Mesodermal cell (in vitro differentiated cells): Measurements from ENCODE around the gene CD81.

Source experiments
- H3K27ac ChIP-seq: 2 replicates; pipeline ENCODE4 v1.7.0; 2013; ENCODE audit warnings: mild to moderate bottlenecking, low read depth, low read length, moderate library complexity; ENCODE audit not compliant: severe bottlenecking
- H3K36me3 ChIP-seq: 2 replicates; pipeline ENCODE4 v1.7.1; 2013; ENCODE audit warnings: mild to moderate bottlenecking, low read length, moderate library complexity; ENCODE audit not compliant: control insufficient read depth, insufficient read depth
- H3K4me1 ChIP-seq: one replicate; pipeline ENCODE4 v1.7.1; 2013; ENCODE audit warnings: mild to moderate bottlenecking, low read length; ENCODE audit not compliant: insufficient read depth, control insufficient read depth, poor library complexity, severe bottlenecking
- H3K4me3 ChIP-seq: 2 replicates; pipeline ENCODE4 v1.7.0; 2013; ENCODE audit warnings: low read length, control low read depth, mild to moderate bottlenecking; ENCODE audit not compliant: insufficient read depth, poor library complexity, severe bottlenecking; ENCODE audit errors: extremely low read depth
- H3K9me3 ChIP-seq: 2 replicates; pipeline ENCODE4 v1.7.1; 2013; ENCODE audit warnings: mild to moderate bottlenecking, low read length, moderate library complexity; ENCODE audit not compliant: control insufficient read depth
- WGBS, 2 experiments: methylation state at CpG; one replicate each; pipeline ENCODE4 v1.1.5; 2013; ENCODE audit warnings: missing lambda C conversion rate in 2 of 2; ENCODE audit not compliant: insufficient coverage in 2 of 2; 5-methylcytosine and 5-hydroxymethylcytosine counted together

The CD81 gene

GRCh38 chr11:2365571-2366210 lies 11.4 kb upstream of the CD81 start:
- Histone ChIP-seq H3K36me3 (no peaks in the 10 kb centered on the region), H3K4me3 (no peak overlapping the region), H3K27ac (no peak overlapping the region), H3K9me3 (no peaks in the 10 kb centered on the region), H3K4me1 (no peaks in the 10 kb centered on the region)
- WGBS, 2 experiments, result 87 to 97% methylated on average over 14 of the region's 16 CpGs

DNA sequence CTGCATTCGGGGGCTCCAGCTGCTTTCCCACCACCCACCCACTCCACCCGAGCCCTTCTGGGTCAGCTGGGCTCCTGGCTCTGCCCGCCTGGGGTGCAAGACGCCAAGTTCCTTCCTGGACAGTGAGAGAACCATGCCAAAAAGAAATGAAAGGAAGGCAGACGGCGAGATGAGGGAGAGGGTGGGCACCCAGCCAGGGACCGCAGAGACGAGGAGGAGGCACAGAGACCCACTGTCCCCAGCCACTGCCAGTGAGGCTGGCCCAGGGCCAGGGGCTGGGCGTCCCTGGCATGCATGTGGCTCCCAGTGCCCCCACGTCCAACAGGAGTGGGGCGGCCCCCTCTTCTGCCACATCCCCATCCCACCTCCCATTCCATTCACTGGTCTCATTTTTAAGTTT lies 10.8 kb upstream of the CD81 start:
- 88 to 91% methylated on average over 6 to 8 of the region's 11 CpGs for WGBS, 2 experiments
- H3K27ac ChIP-seq, result no peak overlapping the region
- H3K4me1 ChIP-seq, result no peaks in the 10 kb centered on the region
- H3K9me3 ChIP-seq, result no peaks in the 10 kb centered on the region
- H3K4me3 ChIP-seq, result no peak overlapping the region
- no peaks in the 10 kb centered on the region for H3K36me3 ChIP-seq

GRCh38 chr11:2366733-2367132 lies 10.4 kb upstream of the CD81 start:
- Histone ChIP-seq H3K4me3 (no peak overlapping the region), H3K9me3 (no peaks in the 10 kb centered on the region), H3K36me3 (no peaks in the 10 kb centered on the region), H3K27ac (no peak overlapping the region), H3K4me1 (no peaks in the 10 kb centered on the region)
- WGBS, 2 experiments, result 91 to 93% methylated on average over 7 of the region's 7 CpGs

GRCh38 chr11:2367266-2368160 lies 9.6 kb upstream of the CD81 start:
- Histone ChIP-seq H3K9me3 (no peaks in the 10 kb centered on the region), H3K27ac (no peak overlapping the region), H3K36me3 (no peaks in the 10 kb centered on the region), H3K4me3 (no peak overlapping the region), H3K4me1 (no peaks in the 10 kb centered on the region)
- WGBS, 2 experiments, result 92% methylated on average over 12 to 13 of the region's 17 CpGs

DNA sequence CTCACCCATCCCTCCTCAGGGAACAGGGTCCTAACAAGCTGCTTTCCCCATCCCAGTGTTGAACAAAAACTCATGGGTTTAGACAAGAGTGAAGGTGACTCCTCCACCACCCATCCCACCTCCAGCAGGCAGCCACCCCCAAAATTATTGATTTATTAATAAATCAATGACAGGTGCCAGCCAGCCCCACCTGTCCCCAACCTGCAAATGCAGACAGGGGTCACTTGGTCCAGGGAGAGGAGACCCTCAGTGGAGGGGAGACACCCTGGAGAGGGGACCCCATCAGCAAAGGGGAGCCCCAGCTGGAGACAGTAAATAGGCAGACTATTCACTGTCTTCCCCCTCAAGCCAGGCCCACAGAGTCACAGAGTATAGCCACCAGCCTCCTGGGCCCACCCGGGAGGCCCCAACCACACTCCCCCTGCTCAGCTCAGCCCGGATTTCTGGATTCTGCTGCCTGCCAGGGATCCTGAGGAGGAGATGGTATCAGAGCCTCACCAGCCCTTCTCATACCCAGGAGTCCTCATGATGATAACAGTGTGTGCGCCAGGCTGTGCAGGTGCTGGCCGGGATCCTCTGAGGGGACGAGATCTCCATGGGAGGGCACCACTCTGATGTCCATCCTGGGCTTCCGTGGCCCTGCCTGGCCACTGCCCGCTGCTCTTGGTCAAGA lies 8.8 kb upstream of the CD81 start:
- no peaks in the 10 kb centered on the region for H3K4me1 ChIP-seq
- no peak overlapping the region for H3K27ac ChIP-seq
- 91 to 94% methylated on average over 6 to 7 of the region's 7 CpGs for WGBS, 2 experiments
- H3K36me3 ChIP-seq, result no peaks in the 10 kb centered on the region
- H3K9me3 ChIP-seq, result no peaks in the 10 kb centered on the region
- no peak overlapping the region for H3K4me3 ChIP-seq

DNA sequence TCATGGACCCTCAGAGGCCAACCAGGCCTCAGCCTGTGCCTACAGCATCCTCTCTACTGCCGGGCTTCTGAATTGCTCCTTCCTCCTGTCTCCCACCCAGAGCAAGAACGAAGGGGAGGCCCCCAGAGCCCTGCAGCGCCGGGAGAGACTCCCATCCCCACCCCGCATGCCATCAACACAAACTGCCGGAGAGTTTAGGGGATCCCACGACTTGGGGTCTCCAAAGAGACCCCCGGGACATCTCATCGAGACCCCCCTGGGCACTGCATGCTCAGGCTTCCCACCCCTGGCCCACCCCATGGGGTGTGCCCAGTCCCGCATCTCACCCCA lies 8.3 kb upstream of the CD81 start:
- Histone ChIP-seq H3K4me1 (no peaks in the 10 kb centered on the region), H3K4me3 (no peak overlapping the region), H3K36me3 (no peaks in the 10 kb centered on the region), H3K9me3 (no peaks in the 10 kb centered on the region), H3K27ac (no peak overlapping the region)
- 79 to 90% methylated on average over 6 to 8 of the region's 10 CpGs for WGBS, 2 experiments

- WGBS, 2 experiments, result 87 to 89% methylated on average over 12 of the region's 12 CpGs
- no peaks in the 10 kb centered on the region for H3K36me3 ChIP-seq
- H3K4me3 ChIP-seq, result no peak overlapping the region
- no peaks in the 10 kb centered on the region for H3K4me1 ChIP-seq
- no peak overlapping the region for H3K27ac ChIP-seq
- H3K9me3 ChIP-seq, result no peaks in the 10 kb centered on the region
These were observed 7.8 kb upstream of the CD81 start for GRCh38 chr11:2369320-2369719.

DNA sequence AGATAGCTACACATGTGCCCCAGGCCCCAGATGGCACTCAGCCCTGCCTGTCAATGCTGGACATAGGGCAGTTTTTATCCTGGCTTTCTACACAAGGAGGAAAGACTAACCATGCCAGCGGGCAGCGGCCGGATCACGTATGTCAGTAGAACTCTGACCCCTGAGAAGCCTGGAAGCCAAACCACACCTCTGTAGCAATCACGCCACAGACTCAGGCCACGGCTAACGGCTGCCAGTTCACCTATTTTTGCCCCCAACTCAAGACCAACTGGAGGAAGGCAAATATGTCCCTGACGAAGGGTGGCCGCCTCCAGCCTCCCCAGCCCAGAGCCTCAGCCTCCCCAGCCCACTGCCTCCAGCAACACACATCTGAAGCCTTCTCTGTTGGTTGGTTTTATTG lies 7.2 kb upstream of the CD81 start:
- H3K9me3 ChIP-seq, result no peaks in the 10 kb centered on the region
- no peak overlapping the region for H3K27ac ChIP-seq
- WGBS, 2 experiments, result 80 to 89% methylated on average over 4 to 5 of the region's 9 CpGs
- no peak overlapping the region for H3K4me3 ChIP-seq
- no peaks in the 10 kb centered on the region for H3K36me3 ChIP-seq
- H3K4me1 ChIP-seq, result no peaks in the 10 kb centered on the region

DNA sequence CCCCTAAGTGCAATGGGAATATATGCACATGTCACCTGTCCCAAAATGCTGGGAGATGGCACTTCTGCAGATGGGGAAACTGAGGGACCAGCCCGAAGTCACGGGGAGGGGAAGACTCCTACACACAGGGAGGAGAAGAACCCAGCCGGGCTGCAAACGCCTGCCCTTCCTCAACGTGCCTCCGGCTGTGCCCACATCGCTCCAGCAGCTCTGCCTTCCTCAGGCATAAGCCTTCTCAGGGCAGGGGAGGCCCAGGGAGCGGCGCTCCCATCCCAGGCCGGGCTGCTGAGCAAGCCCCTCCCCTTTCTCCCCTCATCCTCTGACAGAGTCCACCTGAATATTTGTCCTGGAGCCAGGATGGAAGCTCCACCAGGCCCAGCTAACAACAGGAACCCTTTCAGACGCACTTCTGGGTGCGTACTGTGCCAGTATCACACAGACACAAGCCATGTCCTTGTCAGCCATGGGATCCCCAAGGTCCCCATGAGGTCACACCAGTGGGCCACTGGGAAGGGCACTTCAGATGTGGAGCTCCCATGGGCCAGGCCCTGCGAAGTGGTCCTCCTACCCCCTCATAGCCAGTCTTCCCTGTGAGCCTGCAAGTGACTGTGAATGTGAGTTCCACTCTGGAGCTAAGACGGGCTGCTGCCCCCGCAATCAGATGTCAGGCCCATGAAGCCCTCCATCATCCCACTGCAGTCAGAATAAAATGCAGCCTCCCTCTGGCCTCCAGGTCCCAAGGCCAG lies 2.5 kb upstream of the CD81 start:
- WGBS, 2 experiments, result 90 to 93% methylated on average over 10 to 11 of the region's 15 CpGs
- no peak overlapping the region for H3K27ac ChIP-seq

GRCh38 chr11:2375341-2375853 lies 1.7 kb upstream of the CD81 start:
- Histone ChIP-seq H3K36me3 (peaks cover 2% of the 10 kb centered on the region), H3K9me3 (no peaks in the 10 kb centered on the region), H3K27ac (no peak overlapping the region), H3K4me1 (peaks cover 9% of the 10 kb centered on the region), H3K4me3 (no peak overlapping the region)
- WGBS, 2 experiments, result 85 to 88% methylated on average over 5 of the region's 6 CpGs

More for the DNA sequence above, 2.5 kb upstream of the CD81 start:
- H3K9me3 ChIP-seq, result no peaks in the 10 kb centered on the region
- no peaks in the 10 kb centered on the region for H3K36me3 ChIP-seq
- peaks cover 5% of the 10 kb centered on the region for H3K4me1 ChIP-seq
- H3K4me3 ChIP-seq, result no peak overlapping the region
